ENCODE results near the gene PCDHB2. TPM values are rescaled to one million over a fixed set of nuclear protein-coding genes. Genes with fewer than 3 reads are reported as not detected.
"Not testable (repeated sequence)": the region's sequence is repeated elsewhere in the genome, so short reads cannot be mapped to it uniquely, and the experiment has no call there.

PCDHB2 gene
- 1.6 and 10.1 TPM in 2 replicates for total RNA-seq

DNA sequence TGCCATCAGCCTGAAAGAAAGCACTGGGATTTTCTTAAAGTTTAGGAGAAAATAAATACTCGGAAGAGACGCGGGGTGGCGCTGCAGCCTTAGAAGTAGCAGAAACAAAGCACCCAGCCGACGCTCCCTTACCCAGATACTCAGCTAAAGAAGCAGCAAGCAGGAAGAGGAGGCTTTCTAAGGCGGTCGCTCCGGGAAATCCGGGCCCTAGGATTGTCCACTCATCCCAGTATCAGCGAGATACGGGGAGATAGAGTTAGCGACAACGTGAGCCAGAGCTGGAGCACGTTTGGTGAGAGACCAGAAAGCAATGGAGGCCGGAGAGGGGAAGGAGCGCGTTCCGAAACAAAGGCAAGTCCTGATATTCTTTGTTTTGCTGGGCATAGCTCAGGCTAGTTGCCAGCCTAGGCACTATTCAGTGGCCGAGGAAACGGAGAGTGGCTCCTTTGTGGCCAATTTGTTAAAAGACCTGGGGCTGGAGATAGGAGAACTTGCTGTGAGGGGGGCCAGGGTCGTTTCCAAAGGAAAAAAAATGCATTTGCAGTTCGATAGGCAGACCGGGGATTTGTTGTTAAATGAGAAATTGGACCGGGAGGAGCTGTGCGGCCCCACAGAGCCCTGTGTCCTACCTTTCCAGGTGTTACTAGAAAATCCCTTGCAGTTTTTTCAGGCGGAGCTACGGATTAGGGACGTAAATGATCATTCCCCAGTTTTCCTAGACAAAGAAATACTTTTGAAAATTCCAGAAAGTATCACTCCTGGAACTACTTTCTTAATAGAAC is at the start of gene PCDHB2:
Gene PCDHB2, plus strand, starts transcription at position 135 of the 782 bp plus-strand sequence. Its CDS starts 176 bp downstream, at position 311.
- peak; percentile 5 for DNase-seq (ENCODE audit: low read depth)

DNA sequence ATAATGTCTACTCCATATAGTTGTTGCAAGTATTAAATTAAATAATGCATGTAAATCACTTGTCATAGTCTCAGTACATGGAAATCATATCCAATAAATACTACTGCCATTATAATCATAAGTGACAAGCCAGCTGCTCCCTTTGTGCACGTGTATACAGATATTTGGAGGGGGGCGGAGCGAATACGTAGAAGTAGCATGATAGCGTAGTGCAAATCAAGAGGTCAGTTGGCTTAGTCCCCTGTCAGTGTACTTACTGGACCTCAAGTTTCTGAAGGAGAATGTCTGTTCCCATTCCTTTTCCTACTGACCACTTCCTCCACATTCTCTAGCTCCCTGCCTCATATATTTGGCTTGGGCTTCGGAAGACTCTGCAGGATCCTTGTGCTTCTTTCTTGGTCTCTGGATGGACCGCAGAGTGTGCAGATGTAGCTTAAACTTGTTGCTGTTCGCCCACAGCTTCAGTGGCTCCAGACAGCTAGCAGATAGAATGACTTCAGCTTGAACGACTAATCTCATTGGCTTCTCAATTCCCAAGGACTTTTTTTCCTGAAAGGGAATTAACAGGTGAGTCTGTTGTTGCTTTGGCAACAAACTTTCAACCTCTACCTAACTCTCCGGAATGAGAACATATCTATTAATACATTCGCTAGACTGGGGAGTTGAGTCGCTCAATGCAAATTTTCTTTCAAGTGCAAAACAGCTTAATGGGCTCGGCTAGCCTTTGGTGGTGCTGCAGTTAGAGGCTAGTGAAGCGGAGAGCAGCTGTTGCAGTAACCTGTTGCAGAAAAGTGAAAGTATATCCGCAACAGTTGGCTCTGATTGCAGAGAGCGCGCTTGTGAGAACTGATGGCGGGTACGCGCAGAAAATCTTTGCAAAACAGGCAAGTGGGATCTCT is 43.5 kb upstream of the PCDHB2 start, which contains the start of gene PCDHB1:
Gene PCDHB1, plus strand, starts transcription at position 753 of the 899 bp plus-strand sequence. Its CDS starts 97 bp downstream, at position 850.
- no peak for DNase-seq (ENCODE audit: low read depth)

DNA sequence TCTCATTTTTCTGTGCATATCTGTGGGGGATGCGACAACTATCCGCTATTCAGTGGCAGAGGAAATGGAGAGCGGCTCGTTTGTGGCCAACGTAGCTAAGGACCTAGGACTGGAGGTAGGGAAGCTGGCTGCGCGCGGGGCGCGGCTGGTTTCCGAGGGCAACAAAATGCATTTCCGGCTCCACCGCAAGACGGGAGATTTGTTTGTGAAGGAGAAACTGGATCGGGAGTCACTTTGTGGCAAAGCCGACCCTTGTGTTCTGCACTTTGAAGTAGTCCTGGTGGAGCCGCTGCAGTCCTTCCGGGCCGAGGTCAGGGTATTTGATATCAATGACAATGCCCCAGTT is 42.9 kb upstream of the PCDHB2 start:
- no peak for DNase-seq (ENCODE audit: low read depth)

GRCh38 chr5:141077826-141078225 is 16.6 kb upstream of the PCDHB2 start:
- no peak for DNase-seq (ENCODE audit: low read depth)

- no peak for DNase-seq (ENCODE audit: low read depth)
Measured at GRCh38 chr5:141082228-141082627, 12.2 kb upstream of the PCDHB2 start.

- DNase-seq (ENCODE audit: low read depth): peak; percentile 34
Measured at GRCh38 chr5:141084487-141084989, 9.9 kb upstream of the PCDHB2 start.

GRCh38 chr5:141095263-141095641 is 837 bp downstream of the PCDHB2 start:
- no peak for DNase-seq (ENCODE audit: low read depth)

DNA sequence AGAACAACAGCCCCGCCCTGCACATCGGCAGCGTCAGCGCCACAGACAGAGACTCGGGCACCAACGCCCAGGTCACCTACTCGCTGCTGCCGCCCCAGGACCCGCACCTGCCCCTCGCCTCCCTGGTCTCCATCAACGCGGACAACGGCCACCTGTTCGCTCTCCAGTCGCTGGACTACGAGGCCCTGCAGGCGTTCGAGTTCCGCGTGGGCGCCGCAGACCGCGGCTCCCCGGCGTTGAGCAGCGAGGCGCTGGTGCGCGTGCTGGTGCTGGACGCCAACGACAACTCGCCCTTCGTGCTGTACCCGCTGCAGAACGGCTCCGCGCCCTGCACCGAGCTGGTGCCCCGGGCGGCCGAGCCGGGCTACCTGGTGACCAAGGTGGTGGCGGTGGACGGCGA is 1.8 kb downstream of the PCDHB2 start:
- not testable (repeated sequence) for DNase-seq (ENCODE audit: low read depth)

DNA sequence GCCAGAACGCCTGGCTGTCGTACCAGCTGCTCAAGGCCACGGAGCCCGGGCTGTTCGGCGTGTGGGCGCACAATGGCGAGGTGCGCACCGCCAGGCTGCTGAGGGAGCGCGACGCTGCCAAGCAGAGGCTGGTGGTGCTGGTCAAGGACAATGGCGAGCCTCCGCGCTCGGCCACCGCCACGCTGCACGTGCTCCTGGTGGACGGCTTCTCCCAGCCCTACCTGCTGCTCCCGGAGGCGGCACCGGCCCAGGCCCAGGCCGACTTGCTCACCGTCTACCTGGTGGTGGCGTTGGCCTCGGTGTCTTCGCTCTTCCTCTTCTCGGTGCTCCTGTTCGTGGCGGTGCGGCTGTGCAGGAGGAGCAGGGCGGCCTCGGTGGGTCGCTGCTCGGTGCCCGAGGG is 2.2 kb downstream of the PCDHB2 start:
- not testable (repeated sequence) for DNase-seq (ENCODE audit: low read depth)

- peak; percentile 6 for DNase-seq (ENCODE audit: low read depth)
Measured at GRCh38 chr5:141100243-141100805, 5.9 kb downstream of the PCDHB2 start, which contains the start of gene PCDHB3. Gene PCDHB3, plus strand, starts transcription at chr5:141100473. Its CDS starts 177 bp downstream, at chr5:141100650.

GRCh38 chr5:141101059-141101458 is 6.6 kb downstream of the PCDHB2 start:
- DNase-seq (ENCODE audit: low read depth): no peak

DNA sequence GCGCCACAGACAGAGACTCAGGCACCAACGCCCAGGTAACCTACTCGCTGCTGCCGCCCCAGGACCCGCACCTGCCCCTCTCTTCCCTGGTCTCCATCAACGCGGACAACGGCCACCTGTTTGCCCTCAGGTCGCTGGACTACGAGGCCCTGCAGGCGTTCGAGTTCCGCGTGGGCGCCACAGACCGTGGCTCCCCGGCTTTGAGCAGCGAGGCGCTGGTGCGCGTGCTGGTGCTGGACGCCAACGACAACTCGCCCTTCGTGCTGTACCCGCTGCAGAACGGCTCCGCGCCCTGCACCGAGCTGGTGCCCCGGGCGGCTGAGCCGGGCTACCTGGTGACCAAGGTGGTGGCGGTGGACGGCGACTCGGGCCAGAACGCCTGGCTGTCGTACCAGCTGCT is 7.7 kb downstream of the PCDHB2 start:
- not testable (repeated sequence) for DNase-seq (ENCODE audit: low read depth)

DNA sequence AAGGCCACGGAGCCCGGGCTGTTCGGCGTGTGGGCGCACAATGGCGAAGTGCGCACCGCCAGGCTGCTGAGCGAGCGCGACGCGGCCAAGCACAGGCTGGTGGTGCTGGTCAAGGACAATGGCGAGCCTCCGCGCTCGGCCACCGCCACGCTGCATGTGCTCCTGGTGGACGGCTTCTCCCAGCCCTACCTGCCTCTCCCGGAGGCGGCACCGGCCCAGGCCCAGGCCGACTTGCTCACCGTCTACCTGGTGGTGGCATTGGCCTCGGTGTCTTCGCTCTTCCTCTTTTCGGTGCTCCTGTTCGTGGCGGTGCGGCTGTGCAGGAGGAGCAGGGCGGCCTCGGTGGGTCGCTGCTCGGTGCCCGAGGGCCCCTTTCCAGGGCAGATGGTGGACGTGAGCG is 8.1 kb downstream of the PCDHB2 start:
- not testable (repeated sequence) for DNase-seq (ENCODE audit: low read depth)

- no peak for DNase-seq (ENCODE audit: low read depth)
Measured at GRCh38 chr5:141105350-141105749, 10.9 kb downstream of the PCDHB2 start.

- DNase-seq (ENCODE audit: low read depth): no peak
Measured at GRCh38 chr5:141119250-141119649, 24.8 kb downstream of the PCDHB2 start.

- no peak for DNase-seq (ENCODE audit: low read depth)
Measured at GRCh38 chr5:141121563-141121962, 27.1 kb downstream of the PCDHB2 start, which contains the start of gene PCDHB4. Gene PCDHB4, plus strand, starts transcription at chr5:141121818. Its CDS starts 181 bp downstream, at chr5:141121999.

- DNase-seq (ENCODE audit: low read depth): no peak
Measured at GRCh38 chr5:141121985-141122384, 27.6 kb downstream of the PCDHB2 start.

- DNase-seq (ENCODE audit: low read depth): not testable (repeated sequence)
Measured at GRCh38 chr5:141123396-141124135, 29.2 kb downstream of the PCDHB2 start.

DNA sequence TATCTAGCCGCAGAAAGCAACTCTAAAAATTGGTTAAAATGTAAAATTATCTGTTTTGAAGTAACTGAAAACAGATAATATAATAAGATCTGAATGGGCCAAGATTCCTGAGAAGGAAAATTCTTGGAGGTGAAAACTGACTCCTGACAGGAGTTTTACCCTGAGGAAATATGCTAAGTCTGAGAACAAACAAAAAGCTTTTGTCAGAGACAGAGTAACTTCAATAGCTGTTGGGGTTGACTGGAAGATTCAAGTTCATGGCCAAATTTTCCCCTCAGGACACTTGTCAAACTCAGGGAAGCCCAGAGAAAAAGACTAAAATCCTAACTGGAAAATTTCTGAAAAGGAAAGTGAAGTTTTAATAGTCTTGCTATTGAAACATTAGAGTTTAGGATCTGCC is 32.9 kb downstream of the PCDHB2 start:
- no peak for DNase-seq (ENCODE audit: low read depth)

DNA sequence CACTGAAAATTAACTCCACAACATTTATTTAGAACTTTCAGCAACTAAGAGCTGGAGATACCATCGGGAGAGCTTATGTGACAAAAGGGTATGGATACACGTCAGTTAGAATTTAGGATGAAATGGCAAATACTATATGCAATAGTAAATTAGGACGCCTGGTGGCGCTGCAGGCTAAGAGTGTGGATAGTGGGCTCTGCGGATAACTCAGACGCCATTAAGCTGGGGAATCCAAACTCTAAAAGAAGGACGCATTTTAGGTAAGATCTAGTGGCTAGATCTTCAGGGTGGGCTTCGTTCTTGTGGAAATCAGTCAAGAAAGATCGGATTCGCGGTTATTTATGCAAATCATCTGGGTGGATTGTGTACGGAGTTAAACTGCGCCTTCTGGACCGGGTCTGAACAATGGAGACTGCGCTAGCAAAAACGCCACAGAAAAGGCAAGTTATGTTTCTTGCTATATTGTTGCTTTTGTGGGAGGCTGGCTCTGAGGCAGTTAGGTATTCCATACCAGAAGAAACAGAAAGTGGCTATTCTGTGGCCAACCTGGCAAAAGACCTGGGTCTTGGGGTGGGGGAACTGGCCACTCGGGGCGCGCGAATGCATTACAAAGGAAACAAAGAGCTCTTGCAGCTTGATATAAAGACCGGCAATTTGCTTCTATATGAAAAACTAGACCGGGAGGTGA is 40.8 kb downstream of the PCDHB2 start, which contains the start of gene PCDHB5:
Gene PCDHB5, plus strand, starts transcription at position 177 of the 688 bp plus-strand sequence. Its CDS starts 229 bp downstream, at position 406.
- DNase-seq (ENCODE audit: low read depth): no peak
